Panc1 (cell line): ENCODE measurements around the gene C22orf15. TPM values are rescaled to one million over a fixed set of nuclear protein-coding genes. Genes with fewer than 3 reads are reported as not detected.
A peak's percentile ranks its signal among the peaks of the same experiment; 100 is the strongest.

Experiments used
- ATAC-seq: fragments of 200-7000 bp; cut with Tn5 transposase; 2 replicates; pipeline ENCODE4 v1.9.1; 2020; ENCODE audit warnings: mild to moderate bottlenecking, moderate library complexity
- BruUV-seq: library from RNA; stranded (reverse); fragments of 400-500 nt; replicated peaks from 2 replicates; lab custom pipeline; 2021; lab: Mats Ljungman, UMichigan
- CTCF ChIA-PET: fragments of 300-600 bp; sonication (Branson Sonifier 250); formaldehyde crosslinking; loops from one replicate; lab custom pipeline; 2022; ENCODE audit warnings: antibody characterized with exemption; lab: Charles Lee
- POLR2A ChIA-PET: fragments of 300-600 bp; sonication (Branson Sonifier 250); formaldehyde crosslinking; loops from one replicate; lab custom pipeline; 2022; ENCODE audit warnings: antibody characterized with exemption; lab: Charles Lee
- DNase-seq: peaks from one replicate; pipeline ENCODE4 v3.0.0-alpha.2; 2010; ENCODE audit warnings: low read depth, low spot score
- H3K27ac ChIP-seq: 2 replicates; pipeline ENCODE4 v1.5.1; 2011; ENCODE audit warnings: mild to moderate bottlenecking, low read length, inconsistent platforms
- H3K27me3 ChIP-seq: fragments of 200-500 bp; sonication (Bioruptor generic); 2 replicates; pipeline ENCODE4 v1.6.0; 2014; ENCODE audit warnings: low read length, inconsistent platforms; ENCODE audit not compliant: control insufficient read depth, insufficient read depth
- H3K36me3 ChIP-seq: fragments of 200-500 bp; sonication (Bioruptor generic); 2 replicates; pipeline ENCODE4 v1.5.1; 2014; ENCODE audit warnings: inconsistent platforms, mild to moderate bottlenecking, low read length, moderate library complexity; ENCODE audit not compliant: control insufficient read depth, insufficient read depth
- H3K4me1 ChIP-seq: 2 replicates; pipeline ENCODE4 v1.5.1; 2011; ENCODE audit warnings: inconsistent platforms, mild to moderate bottlenecking, low read length, moderate library complexity; ENCODE audit not compliant: control insufficient read depth, insufficient read depth
- H3K4me3 ChIP-seq, 2 experiments: 2 replicates each; pipeline ENCODE4 v1.5.1; 2011 to 2012; ENCODE audit warnings: low read depth in 2 of 2, low read length in 2 of 2, mild to moderate bottlenecking in 2 of 2, inconsistent platforms in 1 of 2, moderate library complexity in 1 of 2
- H3K9me3 ChIP-seq: fragments of 200-500 bp; sonication (Bioruptor generic); 2 replicates; pipeline ENCODE4 v1.5.1; 2014; ENCODE audit warnings: low read depth, mild to moderate bottlenecking, inconsistent platforms, low read length, moderate library complexity; ENCODE audit not compliant: control insufficient read depth, insufficient read depth
- CTCF ChIP-seq: fragments of 450-650 bp; IDR thresholded peaks from 2 replicates; pipeline ENCODE4 v1.5.1; 2017; ENCODE audit warnings: mild to moderate bottlenecking
- POLR2AphosphoS5 ChIP-seq: IDR thresholded peaks from 2 replicates; pipeline ENCODE4 v1.6.1; 2012; ENCODE audit warnings: mild to moderate bottlenecking, low read depth, low read length, moderate library complexity
- SIN3A ChIP-seq: IDR thresholded peaks from 2 replicates; pipeline ENCODE4 v1.6.1; 2012; ENCODE audit warnings: low read depth, mild to moderate bottlenecking, low read length, moderate library complexity, borderline replicate concordance; ENCODE audit not compliant: insufficient read depth
- TCF7L2 ChIP-seq: IDR thresholded peaks from 2 replicates; pipeline ENCODE4 v1.6.1; 2011; ENCODE audit warnings: mild to moderate bottlenecking, low read depth, low read length, inconsistent platforms
- in situ Hi-C: cut with HindIII; loops from 2 replicates; pipeline ENCODE4 v1.10.0; 2016; ENCODE audit warnings: low sequenced_read_pairs, low pct_unique_long_range_greater_than_20kb
- intact Hi-C: fragments of 100-400 bp; cut with micrococcal nuclease; formaldehyde crosslinking; loops from one replicate; pipeline ENCODE4 v1.10.0; 2022; ENCODE audit not compliant: unreplicated experiment
- total RNA-seq: library from RNA; stranded (reverse); gene quantifications from one replicate; pipeline ENCODE4 v1.2.1, GENCODE V29; 2021; ENCODE audit not compliant: unreplicated experiment
- TF ChIP-seq, protein P1 (sequence below), 2 experiments: IDR thresholded peaks; 2 replicates each; pipeline ENCODE4 v1.6.1; 2011 to 2012; ENCODE audit warnings: low read depth in 2 of 2, control low read depth in 1 of 2, low read length in 1 of 2, mild to moderate bottlenecking in 1 of 2, moderate library complexity in 1 of 2; ENCODE audit not compliant: insufficient read depth in 1 of 2

The C22orf15 gene
- total RNA-seq, 1 experiment from 2014 or later: not detected

DNA sequence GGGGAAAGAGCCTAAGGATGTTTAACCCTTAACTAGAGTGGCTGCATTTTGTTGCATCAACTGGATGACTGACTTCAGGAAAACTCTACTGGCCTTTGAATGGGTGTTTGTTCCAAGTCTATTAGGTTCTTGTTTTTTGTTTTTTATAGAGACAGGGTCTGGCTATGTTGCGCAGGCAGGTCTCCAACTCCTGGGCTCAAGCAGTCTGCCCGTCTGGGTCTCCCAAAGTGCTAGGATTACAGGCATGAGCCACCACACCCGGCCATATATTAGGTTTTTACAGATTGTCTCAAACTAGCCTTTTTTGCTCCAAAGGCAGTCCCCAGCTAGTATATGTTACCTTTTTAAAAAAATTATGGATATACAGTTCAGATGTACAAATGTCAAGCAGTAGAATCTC is 25.1 kb downstream of the C22orf15 start:
- ChIA-PET CTCF (no interaction called here), POLR2A (interaction anchor here (0.6 to 1.3 kb wide), 2 partner anchors 13 to 453 kb away, joined by 3 to 4 read pairs; no protein-coding TSS in a partner anchor)
- Histone ChIP-seq H3K36me3 (no peaks in the 10 kb centered on the region), H3K27ac (peak overlapping the region; percentile 81), H3K4me1 (peaks cover 4% of the 10 kb centered on the region; the same call in 1 of the 2 replicates), H3K27me3 (no peaks in the 10 kb centered on the region), H3K9me3 (no peaks in the 10 kb centered on the region), H3K4me3 (peak overlapping the region; percentile 83 to 87)
- ATAC-seq (no peak), DNase-seq (no peak)
- BruUV-seq: TSS peak; percentile 81
- TF ChIP-seq TCF7L2 (no peak), POLR2AphosphoS5 (no peak), CTCF (no peak), SIN3A (no peak)
- TF ChIP-seq, protein P1, sequence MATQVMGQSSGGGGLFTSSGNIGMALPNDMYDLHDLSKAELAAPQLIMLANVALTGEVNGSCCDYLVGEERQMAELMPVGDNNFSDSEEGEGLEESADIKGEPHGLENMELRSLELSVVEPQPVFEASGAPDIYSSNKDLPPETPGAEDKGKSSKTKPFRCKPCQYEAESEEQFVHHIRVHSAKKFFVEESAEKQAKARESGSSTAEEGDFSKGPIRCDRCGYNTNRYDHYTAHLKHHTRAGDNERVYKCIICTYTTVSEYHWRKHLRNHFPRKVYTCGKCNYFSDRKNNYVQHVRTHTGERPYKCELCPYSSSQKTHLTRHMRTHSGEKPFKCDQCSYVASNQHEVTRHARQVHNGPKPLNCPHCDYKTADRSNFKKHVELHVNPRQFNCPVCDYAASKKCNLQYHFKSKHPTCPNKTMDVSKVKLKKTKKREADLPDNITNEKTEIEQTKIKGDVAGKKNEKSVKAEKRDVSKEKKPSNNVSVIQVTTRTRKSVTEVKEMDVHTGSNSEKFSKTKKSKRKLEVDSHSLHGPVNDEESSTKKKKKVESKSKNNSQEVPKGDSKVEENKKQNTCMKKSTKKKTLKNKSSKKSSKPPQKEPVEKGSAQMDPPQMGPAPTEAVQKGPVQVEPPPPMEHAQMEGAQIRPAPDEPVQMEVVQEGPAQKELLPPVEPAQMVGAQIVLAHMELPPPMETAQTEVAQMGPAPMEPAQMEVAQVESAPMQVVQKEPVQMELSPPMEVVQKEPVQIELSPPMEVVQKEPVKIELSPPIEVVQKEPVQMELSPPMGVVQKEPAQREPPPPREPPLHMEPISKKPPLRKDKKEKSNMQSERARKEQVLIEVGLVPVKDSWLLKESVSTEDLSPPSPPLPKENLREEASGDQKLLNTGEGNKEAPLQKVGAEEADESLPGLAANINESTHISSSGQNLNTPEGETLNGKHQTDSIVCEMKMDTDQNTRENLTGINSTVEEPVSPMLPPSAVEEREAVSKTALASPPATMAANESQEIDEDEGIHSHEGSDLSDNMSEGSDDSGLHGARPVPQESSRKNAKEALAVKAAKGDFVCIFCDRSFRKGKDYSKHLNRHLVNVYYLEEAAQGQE (IDR thresholded peaks at IDR 0.05; ENCODE audit: insufficient read depth in 1 of 2, low read depth in 2 of 2, low read length in 1 of 2): no peak
- in situ Hi-C loops: no loop called here
- intact Hi-C loops: no loop called here

GRCh38 chr22:23789121-23789520 is 26.3 kb downstream of the C22orf15 start:
- BruUV-seq: no TSS peak
- in situ Hi-C loops: no loop called here
- no peak for ATAC-seq

More at GRCh38 chr22:23789121-23789520, 26.3 kb downstream of the C22orf15 start:
- DNase-seq: no peak
- ChIA-PET POLR2A (no interaction called here), CTCF (no interaction called here)
- Histone ChIP-seq H3K9me3 (no peaks in the 10 kb centered on the region), H3K27me3 (no peaks in the 10 kb centered on the region), H3K4me1 (peaks cover 4% of the 10 kb centered on the region; the same call in 1 of the 2 replicates), H3K4me3 (no peak overlapping the region), H3K36me3 (no peaks in the 10 kb centered on the region), H3K27ac (no peak overlapping the region)
- intact Hi-C loops: no loop called here
- no peak for TF ChIP-seq POLR2AphosphoS5
- TF ChIP-seq CTCF: no peak
